Epithelial cell of proximal tubule (primary cell): Measurements from ENCODE around the gene MAGI3. TPM values are rescaled to one million over a fixed set of nuclear protein-coding genes. Genes with fewer than 3 reads are reported as not detected.

Experiments used
- DNase-seq: peaks from one replicate; pipeline ENCODE4 v3.0.0-alpha.2; 2011; ENCODE audit warnings: low read depth
- H3K4me3 ChIP-seq: 2 replicates; pipeline ENCODE4 v1.5.1; 2011; ENCODE audit warnings: low read depth, mild to moderate bottlenecking, low read length
- CTCF ChIP-seq: conservative IDR thresholded peaks from 2 replicates; pipeline ENCODE4 v1.5.1; 2012; ENCODE audit warnings: low read depth, mild to moderate bottlenecking, low read length
- total RNA-seq: library from RNA; depleted of rRNA; stranded (reverse); fragments of >200 nt; gene quantifications from 2 replicates; pipeline ENCODE4 v1.2.3, GENCODE V29; 2015

The MAGI3 gene
- total RNA-seq, 1 donor from 2014 or later = 7.0 TPM

GRCh38 chr1:113517346-113517745 lies 127.0 kb downstream of the MAGI3 start:
- TF ChIP-seq CTCF = no peak
- H3K4me3 ChIP-seq = no peak overlapping the region
- DNase-seq = no peak

- TF ChIP-seq CTCF = no peak
- H3K4me3 ChIP-seq = no peak overlapping the region
- no peak for DNase-seq
Measured at GRCh38 chr1:113517983-113518382, 127.7 kb downstream of the MAGI3 start.

GRCh38 chr1:113519556-113519955 lies 129.2 kb downstream of the MAGI3 start:
- DNase-seq = peak; percentile 3
- no peak overlapping the region for H3K4me3 ChIP-seq
- no peak for TF ChIP-seq CTCF

GRCh38 chr1:113530021-113530420 lies 139.7 kb downstream of the MAGI3 start:
- no peak overlapping the region for H3K4me3 ChIP-seq
- DNase-seq = no peak
- TF ChIP-seq CTCF = no peak

- no peak for TF ChIP-seq CTCF
- no peak for DNase-seq
Measured at GRCh38 chr1:113531321-113531720, 141.0 kb downstream of the MAGI3 start.

GRCh38 chr1:113533061-113533460 lies 142.7 kb downstream of the MAGI3 start:
- TF ChIP-seq CTCF = no peak
- DNase-seq = no peak
- H3K4me3 ChIP-seq = no peak overlapping the region

More at GRCh38 chr1:113531321-113531720, 141.0 kb downstream of the MAGI3 start:
- no peak overlapping the region for H3K4me3 ChIP-seq

GRCh38 chr1:113534130-113534817 lies 144.0 kb downstream of the MAGI3 start:
- H3K4me3 ChIP-seq = no peak overlapping the region
- peak; percentile 10 for DNase-seq
- no peak for TF ChIP-seq CTCF
